Measurements from ENCODE around the gene ZNF205. TPM values are rescaled to one million over a fixed set of nuclear protein-coding genes. Genes with fewer than 3 reads are reported as not detected.

ZNF205 gene
- total RNA-seq, 1 donor from 2014 or later = 22.8 TPM

DNA sequence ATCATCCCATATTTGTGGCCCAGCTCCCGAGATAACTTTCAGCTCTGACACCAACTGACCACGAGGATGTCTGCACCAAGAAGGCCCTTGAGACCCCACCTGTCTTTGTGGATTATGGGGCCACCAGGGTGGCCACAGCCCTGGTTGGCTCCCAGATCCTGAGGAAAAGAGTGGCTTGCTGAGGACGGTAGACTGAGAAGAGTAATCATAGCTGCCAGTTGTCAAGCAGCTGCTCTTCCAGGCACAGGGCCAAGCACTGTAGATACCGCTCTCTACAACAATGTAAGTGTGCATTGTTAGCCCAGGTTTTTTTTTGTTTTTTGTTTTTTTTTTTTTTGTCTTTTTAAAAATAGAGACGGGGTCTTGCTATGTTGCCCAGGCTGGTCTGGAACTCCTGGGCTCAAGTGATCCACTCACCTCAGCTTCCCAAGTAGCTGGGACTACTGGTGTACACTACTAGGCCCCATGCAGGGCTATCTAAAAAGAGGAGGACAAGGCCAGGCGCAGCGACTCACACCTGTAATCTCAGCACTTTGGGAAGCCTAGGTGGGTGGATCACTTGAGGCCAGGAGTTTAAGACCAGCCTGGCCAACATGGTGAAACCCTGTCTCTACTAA lies 9.6 kb downstream of the ZNF205 start:
- Mint-ChIP-seq H3K4me1 (ENCODE audit: unreplicated experiment) (peaks cover 12% of the 10 kb centered on the region), H3K4me3 (ENCODE audit: unreplicated experiment) (no peak overlapping the region), H3K9me3 (ENCODE audit: unreplicated experiment) (no peaks in the 10 kb centered on the region), H3K27ac (ENCODE audit: unreplicated experiment) (no peak overlapping the region), H3K27me3 (ENCODE audit: unreplicated experiment) (peaks cover 11% of the 10 kb centered on the region), H3K36me3 (ENCODE audit: low read depth, unreplicated experiment) (peaks cover 21% of the 10 kb centered on the region)
- DNase-seq (ENCODE audit: low spot score) = no peak
- TF ChIP-seq, protein P1, sequence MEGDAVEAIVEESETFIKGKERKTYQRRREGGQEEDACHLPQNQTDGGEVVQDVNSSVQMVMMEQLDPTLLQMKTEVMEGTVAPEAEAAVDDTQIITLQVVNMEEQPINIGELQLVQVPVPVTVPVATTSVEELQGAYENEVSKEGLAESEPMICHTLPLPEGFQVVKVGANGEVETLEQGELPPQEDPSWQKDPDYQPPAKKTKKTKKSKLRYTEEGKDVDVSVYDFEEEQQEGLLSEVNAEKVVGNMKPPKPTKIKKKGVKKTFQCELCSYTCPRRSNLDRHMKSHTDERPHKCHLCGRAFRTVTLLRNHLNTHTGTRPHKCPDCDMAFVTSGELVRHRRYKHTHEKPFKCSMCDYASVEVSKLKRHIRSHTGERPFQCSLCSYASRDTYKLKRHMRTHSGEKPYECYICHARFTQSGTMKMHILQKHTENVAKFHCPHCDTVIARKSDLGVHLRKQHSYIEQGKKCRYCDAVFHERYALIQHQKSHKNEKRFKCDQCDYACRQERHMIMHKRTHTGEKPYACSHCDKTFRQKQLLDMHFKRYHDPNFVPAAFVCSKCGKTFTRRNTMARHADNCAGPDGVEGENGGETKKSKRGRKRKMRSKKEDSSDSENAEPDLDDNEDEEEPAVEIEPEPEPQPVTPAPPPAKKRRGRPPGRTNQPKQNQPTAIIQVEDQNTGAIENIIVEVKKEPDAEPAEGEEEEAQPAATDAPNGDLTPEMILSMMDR (IDR thresholded peaks at IDR 0.05; ENCODE audit: unreplicated experiment) = no peak

DNA sequence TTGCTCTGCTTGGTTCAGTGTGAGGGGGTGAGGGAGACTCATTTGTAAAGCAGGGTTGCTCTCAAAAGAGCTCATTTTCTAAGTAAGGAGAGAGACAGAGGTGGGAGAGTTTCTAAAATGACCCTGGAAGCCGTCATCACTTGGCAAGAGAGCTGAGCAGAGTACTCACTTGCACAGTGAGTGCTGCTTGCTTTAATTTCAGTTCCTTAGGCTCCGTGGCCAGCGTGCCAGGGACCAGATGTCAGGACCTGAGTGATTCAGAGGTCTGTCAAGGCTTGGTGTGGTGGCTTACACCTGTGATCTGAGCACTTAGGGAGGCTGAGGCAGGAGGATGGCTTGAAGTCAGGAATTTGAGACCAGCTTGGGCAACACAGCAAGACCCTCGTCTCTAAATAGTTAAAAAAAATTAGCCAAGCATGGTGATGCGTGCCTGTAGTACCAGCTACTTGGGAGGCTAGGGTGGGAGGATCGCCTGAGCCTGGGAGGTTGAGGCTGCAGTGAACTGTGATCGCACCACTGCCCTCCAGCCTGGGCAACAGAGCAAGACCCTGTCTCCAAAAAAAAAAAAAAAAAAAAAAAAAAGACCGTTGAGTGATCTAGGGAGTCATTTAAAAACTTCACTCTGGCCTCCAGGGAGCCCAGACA lies 10.7 kb downstream of the ZNF205 start:
- Mint-ChIP-seq H3K4me1 (ENCODE audit: unreplicated experiment) (peaks cover 12% of the 10 kb centered on the region), H3K9me3 (ENCODE audit: unreplicated experiment) (no peaks in the 10 kb centered on the region), H3K4me3 (ENCODE audit: unreplicated experiment) (peak overlapping the region; percentile 83), H3K36me3 (ENCODE audit: low read depth, unreplicated experiment) (peaks cover 25% of the 10 kb centered on the region), H3K27ac (ENCODE audit: unreplicated experiment) (peak overlapping the region; percentile 84), H3K27me3 (ENCODE audit: unreplicated experiment) (peaks cover 11% of the 10 kb centered on the region)
- TF ChIP-seq, protein P1 (IDR thresholded peaks at IDR 0.05; ENCODE audit: unreplicated experiment) = no peak
- no peak for DNase-seq (ENCODE audit: low spot score)

DNA sequence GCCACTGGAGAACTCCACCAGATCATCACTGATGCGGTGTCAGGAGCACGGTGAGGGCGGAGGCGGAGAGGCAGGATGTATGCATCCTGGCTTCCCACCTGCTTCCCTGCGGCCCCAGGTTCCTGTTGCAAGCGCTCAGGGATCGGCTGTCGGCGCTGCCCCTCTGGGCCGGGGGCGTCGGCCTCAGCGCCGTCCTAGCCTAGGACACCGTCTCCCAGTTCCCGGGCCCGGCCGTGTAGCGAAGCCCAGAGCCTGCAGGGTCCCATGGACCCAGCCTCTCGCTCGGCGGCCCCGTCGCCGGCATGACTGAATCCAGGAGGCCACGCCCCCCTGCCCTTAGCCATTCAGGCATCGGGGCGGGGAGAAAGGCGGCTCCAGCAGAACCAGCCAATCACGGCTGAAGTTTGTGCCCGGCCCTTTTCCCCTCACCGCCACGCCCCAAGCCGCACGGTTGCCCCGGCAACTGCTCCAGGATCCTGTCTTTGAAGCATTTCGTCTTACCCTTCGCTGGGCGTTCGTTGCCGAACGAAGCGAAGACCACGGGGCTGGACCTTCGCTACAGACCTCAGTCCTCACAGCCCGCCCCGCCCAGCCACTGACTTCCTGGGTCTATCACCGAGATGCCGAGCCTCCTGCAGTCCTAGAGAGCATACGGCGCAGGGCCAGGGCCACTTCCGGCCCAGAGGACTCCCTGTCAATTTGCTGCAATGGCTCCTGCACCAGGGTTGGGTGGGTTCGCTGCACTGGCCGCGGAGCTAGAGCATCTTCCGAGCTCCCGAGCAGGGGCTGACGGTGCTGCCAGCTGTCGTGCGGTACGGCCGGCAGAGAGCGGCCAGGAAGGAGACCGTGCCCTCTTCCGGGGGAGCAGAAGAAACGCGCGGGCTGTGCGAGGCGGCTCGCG lies 11.8 kb downstream of the ZNF205 start:
- DNase-seq (ENCODE audit: low spot score) = peak; percentile 98
- peaks cover 28% of the 10 kb centered on the region for H3K36me3 Mint-ChIP-seq (ENCODE audit: low read depth, unreplicated experiment)
- TF ChIP-seq, protein P1 (IDR thresholded peaks at IDR 0.05; ENCODE audit: unreplicated experiment) = no peak
- peak overlapping the region; percentile 86 for H3K4me3 Mint-ChIP-seq (ENCODE audit: unreplicated experiment)
- H3K4me1 Mint-ChIP-seq (ENCODE audit: unreplicated experiment) = peaks cover 12% of the 10 kb centered on the region
- no peaks in the 10 kb centered on the region for H3K9me3 Mint-ChIP-seq (ENCODE audit: unreplicated experiment)
- peak overlapping the region; percentile 86 for H3K27ac Mint-ChIP-seq (ENCODE audit: unreplicated experiment)
- peaks cover 11% of the 10 kb centered on the region for H3K27me3 Mint-ChIP-seq (ENCODE audit: unreplicated experiment)

DNA sequence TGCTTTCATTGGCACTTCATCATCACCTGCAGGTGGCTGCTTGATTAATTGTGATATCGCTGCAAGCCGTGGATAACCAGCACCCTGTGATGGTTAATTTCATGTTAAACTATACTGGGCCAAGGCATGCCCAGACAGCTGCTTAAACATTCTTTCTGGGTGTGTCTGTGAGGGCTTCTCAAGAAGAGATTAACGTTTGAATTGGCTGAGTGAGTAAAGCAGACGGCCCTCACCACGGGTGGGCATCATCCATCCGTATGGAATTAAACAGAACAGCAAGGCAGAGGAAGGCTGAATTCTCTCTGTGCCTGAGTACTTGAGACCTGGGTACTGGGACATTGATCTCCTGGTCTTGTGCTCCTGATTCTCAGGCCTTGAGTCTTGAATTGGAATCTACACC lies 15.4 kb downstream of the ZNF205 start:
- no peak overlapping the region for H3K27ac Mint-ChIP-seq (ENCODE audit: unreplicated experiment)
- no peak overlapping the region for H3K4me3 Mint-ChIP-seq (ENCODE audit: unreplicated experiment)
- H3K9me3 Mint-ChIP-seq (ENCODE audit: unreplicated experiment) = no peaks in the 10 kb centered on the region
- peaks cover 6% of the 10 kb centered on the region for H3K27me3 Mint-ChIP-seq (ENCODE audit: unreplicated experiment)
- DNase-seq (ENCODE audit: low spot score) = no peak
- peaks cover 22% of the 10 kb centered on the region for H3K36me3 Mint-ChIP-seq (ENCODE audit: low read depth, unreplicated experiment)
- TF ChIP-seq, protein P1 (IDR thresholded peaks at IDR 0.05; ENCODE audit: unreplicated experiment) = no peak
- H3K4me1 Mint-ChIP-seq (ENCODE audit: unreplicated experiment) = peaks cover 15% of the 10 kb centered on the region
